Smooth muscle cell (in vitro differentiated cells): Measurements from ENCODE around the gene GPN2. TPM values are rescaled to one million over a fixed set of nuclear protein-coding genes. Genes with fewer than 3 reads are reported as not detected.
A peak's percentile ranks its signal among the peaks of the same experiment; 100 is the strongest.

Source experiments
- DNase-seq: peaks from one replicate; lab custom pipeline; 2025; ENCODE audit not compliant: unreplicated experiment; lab: John Stamatoyannopoulos, UW
- H2AFZ ChIP-seq: fragments of 200-600 bp; sonication (generic); 2 replicates; pipeline ENCODE4 v1.6.0; 2016; ENCODE audit warnings: antibody characterized with exemption, low read depth, mild to moderate bottlenecking
- H3F3A ChIP-seq: fragments of 200-600 bp; sonication (generic); 2 replicates; pipeline ENCODE4 v1.6.0; 2017; ENCODE audit warnings: antibody characterized with exemption, low read depth
- H3K27ac ChIP-seq: fragments of 200-600 bp; sonication (generic); 2 replicates; pipeline ENCODE4 v1.5.1; 2016; ENCODE audit warnings: low read depth, mild to moderate bottlenecking
- H3K27me3 ChIP-seq: fragments of 200-600 bp; sonication (generic); 2 replicates; pipeline ENCODE4 v1.6.1; 2016; ENCODE audit warnings: low read depth, mild to moderate bottlenecking
- H3K36me3 ChIP-seq: fragments of 200-600 bp; sonication (generic); 2 replicates; pipeline ENCODE4 v1.5.1; 2016; ENCODE audit warnings: low read depth
- H3K4me1 ChIP-seq: fragments of 200-600 bp; sonication (generic); 2 replicates; pipeline ENCODE4 v1.5.1; 2016; ENCODE audit warnings: low read depth
- H3K4me2 ChIP-seq: fragments of 200-600 bp; sonication (generic); 2 replicates; pipeline ENCODE4 v1.6.0; 2016; ENCODE audit warnings: mild to moderate bottlenecking
- H3K4me3 ChIP-seq: fragments of 200-600 bp; sonication (generic); 2 replicates; pipeline ENCODE4 v1.5.1; 2016; ENCODE audit warnings: mild to moderate bottlenecking
- H3K79me2 ChIP-seq: fragments of 200-600 bp; sonication (generic); 2 replicates; pipeline ENCODE4 v1.6.0; 2016; ENCODE audit warnings: low read depth, mild to moderate bottlenecking
- H3K9ac ChIP-seq: fragments of 200-600 bp; sonication (generic); 2 replicates; pipeline ENCODE4 v1.6.0; 2016; ENCODE audit warnings: low read depth
- H3K9me3 ChIP-seq: fragments of 200-600 bp; sonication (generic); replicated peaks from 2 replicates; pipeline ENCODE4 v1.5.1; 2016; ENCODE audit warnings: low read depth
- H4K20me1 ChIP-seq: fragments of 200-600 bp; sonication (generic); 2 replicates; pipeline ENCODE4 v1.6.0; 2016; ENCODE audit warnings: low read depth
- CTCF ChIP-seq: fragments of 200-600 bp; sonication (generic); IDR thresholded peaks from 2 replicates; pipeline ENCODE4 v1.5.1; 2017; ENCODE audit warnings: borderline replicate concordance, mild to moderate bottlenecking, antibody characterized with exemption; ENCODE audit not compliant: insufficient read depth, poor library complexity, severe bottlenecking
- WGBS: methylation state at CpG from one replicate; pipeline ENCODE4 v1.1.7; 2016; ENCODE audit warnings: low lambda C conversion rate; 5-methylcytosine and 5-hydroxymethylcytosine counted together
- polyA plus RNA-seq: library from polyadenylated mRNA; unstranded; fragments of >200 nt; fragmentation: Nextera tagmentation; extraction: Ambion mirVana; gene quantifications from 2 replicates; pipeline ENCODE4 v1.2.1, GENCODE V29; 2016
- total RNA-seq: library from RNA; depleted of rRNA; stranded (reverse); fragments of >200 nt; gene quantifications from 2 replicates; pipeline ENCODE4 v1.2.3, GENCODE V29; 2014

Gene GPN2
- total and polyA plus RNA-seq, 2 experiments from 2014 or later, result 13.3 to 36.3 TPM

GRCh38 chr1:26864610-26865480, 25.2 kb downstream of the GPN2 start:
- peak overlapping the region; percentile 93 for H3K4me2 ChIP-seq
- H3K27ac ChIP-seq, result peak overlapping the region; percentile 92
- peak; percentile 92 for DNase-seq
- TF ChIP-seq CTCF, result no peak
- H3K79me2 ChIP-seq, result no peaks in the 10 kb centered on the region
- H3K27me3 ChIP-seq, result no peaks in the 10 kb centered on the region
- H2AFZ ChIP-seq, result peak overlapping the region; percentile 77
- H3F3A ChIP-seq, result no peaks in the 10 kb centered on the region
- H3K9ac ChIP-seq, result peak overlapping the region; percentile 79
- under 1% methylated on average over 72 of the region's 75 CpGs for WGBS
- peak overlapping the region; percentile 59 for H3K4me3 ChIP-seq
- peaks cover 15% of the 10 kb centered on the region for H3K4me1 ChIP-seq
- H3K9me3 ChIP-seq, result no peaks in the 10 kb centered on the region
- H4K20me1 ChIP-seq, result no peaks in the 10 kb centered on the region
- no peaks in the 10 kb centered on the region for H3K36me3 ChIP-seq

GRCh38 chr1:26863685-26864077, 26.4 kb downstream of the GPN2 start:
- WGBS, result 70% methylated on average over 19 of the region's 20 CpGs
- no peaks in the 10 kb centered on the region for H3F3A ChIP-seq
- peaks cover 15% of the 10 kb centered on the region for H3K4me1 ChIP-seq
- no peak for DNase-seq
- H3K79me2 ChIP-seq, result no peaks in the 10 kb centered on the region
- peak overlapping the region; percentile 59 for H3K4me3 ChIP-seq
- peak overlapping the region; percentile 93 for H3K4me2 ChIP-seq
- no peak for TF ChIP-seq CTCF
- no peaks in the 10 kb centered on the region for H4K20me1 ChIP-seq
- H3K9me3 ChIP-seq, result no peaks in the 10 kb centered on the region
- H3K36me3 ChIP-seq, result no peaks in the 10 kb centered on the region
- no peaks in the 10 kb centered on the region for H3K27me3 ChIP-seq
- no peak overlapping the region for H2AFZ ChIP-seq
- H3K27ac ChIP-seq, result peak overlapping the region; percentile 65
- peak overlapping the region; percentile 61 for H3K9ac ChIP-seq

- Histone ChIP-seq H3K4me1 (peaks cover 15% of the 10 kb centered on the region), H3K27ac (peak within 1 kb of the TSS; percentile 78), H3K27me3 (no peaks in the 10 kb centered on the region), H2AFZ (no peak within 1 kb of the TSS), H3K4me3 (peak within 1 kb of the TSS; percentile 59), H3F3A (no peaks in the 10 kb centered on the region), H3K36me3 (no peaks in the 10 kb centered on the region), H3K4me2 (peak within 1 kb of the TSS; percentile 93), H3K9me3 (no peaks in the 10 kb centered on the region), H3K79me2 (no peaks in the 10 kb centered on the region), H4K20me1 (no peaks in the 10 kb centered on the region), H3K9ac (peak within 1 kb of the TSS; percentile 61)
- 60% methylated on average over 37 of the region's 37 CpGs for WGBS
- DNase-seq, result no peak
- TF ChIP-seq CTCF, result peak; percentile 40
Observed at GRCh38 chr1:26862781-26863684, 27.1 kb downstream of the GPN2 start, which contains the start of gene SFN. TSS of gene SFN (plus strand) at chr1:26863149. CDS start at chr1:26863213, 64 bp downstream.
